ENCODE results near the gene CTSF. TPM values are rescaled to one million over a fixed set of nuclear protein-coding genes. Genes with fewer than 3 reads are reported as not detected.
"Not testable (repeated sequence)": the region's sequence is repeated elsewhere in the genome, so short reads cannot be mapped to it uniquely, and the experiment has no call there.

CTSF gene
- total RNA-seq, 2 experiments from 2014 or later, result not detected

GRCh38 chr11:66609721-66610617, 41.6 kb upstream of the CTSF start:
- Histone ChIP-seq H3K27ac (ENCODE audit: low read depth, low read length, poor library complexity, severe bottlenecking) (peak overlapping the region; percentile 84), H3K9me2 (ENCODE audit: insufficient read depth, low read length) (no peaks in the 10 kb centered on the region), H3K4me3 (ENCODE audit: low read depth, low read length, poor library complexity, severe bottlenecking) (peak overlapping the region; percentile 10), H4K20me1 (ENCODE audit: insufficient read depth, low read length) (no peaks in the 10 kb centered on the region), H3K4me2 (ENCODE audit: low read length) (peak overlapping the region; percentile 54), H3K36me3 (ENCODE audit: insufficient read depth, low read length) (peaks cover 10% of the 10 kb centered on the region), H3K9me3 (ENCODE audit: low read length) (no peaks in the 10 kb centered on the region), H3K79me2 (ENCODE audit: insufficient read depth, low read depth, low read length) (peaks cover 8% of the 10 kb centered on the region; the same call in 1 of the 2 replicates), H2AFZ (ENCODE audit: low read length) (peak overlapping the region; percentile 7; the same call in 1 of the 2 replicates), H3K4me1 (ENCODE audit: insufficient read depth, low read length, poor library complexity, severe bottlenecking) (peaks cover 61% of the 10 kb centered on the region)
- POLR2A ChIA-PET, result interaction anchor here (0.6 to 2.2 kb wide), 4 partner anchors 12 to 28 kb away, joined by 3 to 6 read pairs (median 5); partner anchors contain the start of gene RBM4
- no peak for DNase-seq (ENCODE audit: low spot score)
- intact Hi-C loops (cut with micrococcal nuclease; ENCODE audit: unreplicated experiment), result no loop called here
- CTCF ChIA-PET (ENCODE audit: unreplicated experiment), result interaction anchor here (0.7 to 0.8 kb wide), 2 partner anchors 18 to 32 kb away, joined by 3 to 4 read pairs; partner anchors contain the start of genes CCDC87 and CCS
- TSS peak; percentile 45 for BruUV-seq (replicated peaks)
- TF ChIP-seq EZH2phosphoT487 (IDR thresholded peaks at IDR 0.05; ENCODE audit: borderline replicate concordance, low read depth, low read length) (no peak), CTCF (conservative IDR thresholded peaks at IDR 0.05; ENCODE audit: low read length) (no peak)

GRCh38 chr11:66607126-66607834, 38.9 kb upstream of the CTSF start:
- H3K27ac ChIP-seq (ENCODE audit: low read depth, low read length, poor library complexity, severe bottlenecking), result peak overlapping the region; percentile 84
- no peaks in the 10 kb centered on the region for H3K9me2 ChIP-seq (ENCODE audit: insufficient read depth, low read length)
- no peaks in the 10 kb centered on the region for H3K9me3 ChIP-seq (ENCODE audit: low read length)
- peaks cover 10% of the 10 kb centered on the region for H3K36me3 ChIP-seq (ENCODE audit: insufficient read depth, low read length)
- peaks cover 47% of the 10 kb centered on the region for H3K4me1 ChIP-seq (ENCODE audit: insufficient read depth, low read length, poor library complexity, severe bottlenecking)
- no peaks in the 10 kb centered on the region for H4K20me1 ChIP-seq (ENCODE audit: insufficient read depth, low read length)
- intact Hi-C loops (cut with micrococcal nuclease; ENCODE audit: unreplicated experiment), result no loop called here
- no peak overlapping the region for H3K4me3 ChIP-seq (ENCODE audit: low read depth, low read length, poor library complexity, severe bottlenecking)
- POLR2A ChIA-PET, result interaction anchor here (0.7 to 1.5 kb wide), 5 partner anchors 9 to 308 kb away, joined by 3 to 5 read pairs (median 3); partner anchors contain the start of genes RBM14 and ZDHHC24
- H3K79me2 ChIP-seq (ENCODE audit: insufficient read depth, low read depth, low read length), result peaks cover 4% of the 10 kb centered on the region; the same call in 1 of the 2 replicates
- no peak for TF ChIP-seq EZH2phosphoT487 (IDR thresholded peaks at IDR 0.05; ENCODE audit: borderline replicate concordance, low read depth, low read length)
- no peak for TF ChIP-seq CTCF (conservative IDR thresholded peaks at IDR 0.05; ENCODE audit: low read length)
- no peak for DNase-seq (ENCODE audit: low spot score)
- H2AFZ ChIP-seq (ENCODE audit: low read length), result no peak overlapping the region
- H3K4me2 ChIP-seq (ENCODE audit: low read length), result no peak overlapping the region
- CTCF ChIA-PET (ENCODE audit: unreplicated experiment), result no interaction called here
- BruUV-seq (replicated peaks), result no TSS peak

GRCh38 chr11:66606608-66607007, 38.2 kb upstream of the CTSF start:
- H3K4me3 ChIP-seq (ENCODE audit: low read depth, low read length, poor library complexity, severe bottlenecking); H3K9me2 ChIP-seq (ENCODE audit: insufficient read depth, low read length); CTCF ChIA-PET (ENCODE audit: unreplicated experiment); H3K4me2 ChIP-seq (ENCODE audit: low read length); DNase-seq (ENCODE audit: low spot score); H2AFZ ChIP-seq (ENCODE audit: low read length); intact Hi-C loops (cut with micrococcal nuclease; ENCODE audit: unreplicated experiment); H3K79me2 ChIP-seq (ENCODE audit: insufficient read depth, low read depth, low read length); H3K9me3 ChIP-seq (ENCODE audit: low read length); H4K20me1 ChIP-seq (ENCODE audit: insufficient read depth, low read length); BruUV-seq (replicated peaks); H3K27ac ChIP-seq (ENCODE audit: low read depth, low read length, poor library complexity, severe bottlenecking): not testable (repeated sequence)
- POLR2A ChIA-PET, result interaction anchor here (1.0 to 1.5 kb wide), 4 partner anchors 10 to 61 kb away, joined by 3 to 5 read pairs (median 3); partner anchors contain the start of genes RBM14 and ZDHHC24
- Histone ChIP-seq H3K4me1 (ENCODE audit: insufficient read depth, low read length, poor library complexity, severe bottlenecking) (peaks cover 46% of the 10 kb centered on the region), H3K36me3 (ENCODE audit: insufficient read depth, low read length) (peaks cover 10% of the 10 kb centered on the region)
